CD14-positive monocyte (primary cell): ENCODE results near the gene CREBBP. TPM values are rescaled to one million over a fixed set of nuclear protein-coding genes. Genes with fewer than 3 reads are reported as not detected.
A peak's percentile ranks its signal among the peaks of the same experiment; 100 is the strongest.

Experiments
- DNase-seq, 3 donors: peaks; one replicate each; pipeline ENCODE4 v3.0.0-alpha.2; 2011 to 2022
- H2AFZ ChIP-seq: 2 replicates; pipeline ENCODE4 v1.6.0; 2012; ENCODE audit warnings: mild to moderate bottlenecking, low read depth, low read length, inconsistent platforms; ENCODE audit not compliant: insufficient read depth, poor library complexity, severe bottlenecking
- H3K27ac ChIP-seq, 2 donors: 1 replicate in 1 of 2; 2 replicates in 1 of 2; pipeline ENCODE4 v1.5.1; 2012 to 2013; ENCODE audit warnings: low read length in 2 of 2, control low read depth in 1 of 2, inconsistent platforms in 1 of 2, low read depth in 1 of 2, mild to moderate bottlenecking in 1 of 2
- H3K27me3 ChIP-seq, 2 donors: one replicate each; pipeline versions ENCODE4 v1.6.0 to v1.6.1; 2011 to 2013; ENCODE audit warnings: low read length in 2 of 2; ENCODE audit not compliant: control insufficient read depth in 2 of 2, insufficient read depth in 2 of 2
- H3K36me3 ChIP-seq, 2 donors: replicated peaks in 1 of 2; 1 replicate in 1 of 2; 2 replicates in 1 of 2; pipeline versions ENCODE4 v1.5.1 to v1.6.1; 2012 to 2013; ENCODE audit warnings: low read length in 2 of 2, control low read depth in 1 of 2, inconsistent platforms in 1 of 2, mild to moderate bottlenecking in 1 of 2; ENCODE audit not compliant: insufficient read depth in 2 of 2, control insufficient read depth in 1 of 2
- H3K4me1 ChIP-seq, 2 donors: 1 replicate in 1 of 2; 2 replicates in 1 of 2; pipeline versions ENCODE4 v1.5.1 to v1.6.1; 2012 to 2013; ENCODE audit warnings: low read length in 2 of 2, control low read depth in 1 of 2, inconsistent platforms in 1 of 2, mild to moderate bottlenecking in 1 of 2, moderate library complexity in 1 of 2; ENCODE audit not compliant: insufficient read depth in 2 of 2, control insufficient read depth in 1 of 2
- H3K4me2 ChIP-seq: replicated peaks from 2 replicates; pipeline ENCODE3; 2012; ENCODE audit warnings: low read length, moderate library complexity, mild to moderate bottlenecking; ENCODE audit not compliant: poor library complexity, severe bottlenecking; ENCODE audit errors: extremely low read depth
- H3K4me3 ChIP-seq, 3 experiments: fragments of 200-600 bp in 1 of 3; sonication (generic) in 1 of 3; replicated peaks in 1 of 3; 1 replicate in 2 of 3; 2 replicates in 1 of 3; pipeline ENCODE4 v1.5.1; 2011 to 2013; ENCODE audit warnings: low read length in 3 of 3, mild to moderate bottlenecking in 3 of 3, control low read depth in 2 of 3, low read depth in 2 of 3, inconsistent platforms in 1 of 3, moderate library complexity in 1 of 3
- H3K79me2 ChIP-seq: 2 replicates; pipeline ENCODE4 v1.6.0; 2012; ENCODE audit warnings: mild to moderate bottlenecking, control low read depth, inconsistent platforms, low read length, moderate library complexity; ENCODE audit not compliant: insufficient read depth
- H3K9ac ChIP-seq: 2 replicates; pipeline ENCODE4 v1.6.0; 2017; ENCODE audit warnings: low read length, mild to moderate bottlenecking; ENCODE audit not compliant: insufficient read depth, poor library complexity, severe bottlenecking
- H3K9me3 ChIP-seq, 2 donors: replicated peaks in 1 of 2; 1 replicate in 1 of 2; 2 replicates in 1 of 2; pipeline versions ENCODE4 v1.5.1 to v1.6.1; 2012 to 2013; ENCODE audit warnings: low read length in 2 of 2, control low read depth in 1 of 2; ENCODE audit not compliant: control insufficient read depth in 1 of 2, insufficient read depth in 1 of 2
- H4K20me1 ChIP-seq: 2 replicates; pipeline ENCODE4 v1.6.0; 2012; ENCODE audit warnings: mild to moderate bottlenecking, low read length, control low read depth, moderate library complexity; ENCODE audit not compliant: insufficient read depth
- H3K27ac Mint-ChIP-seq, 7 donors: one replicate each; pipeline ENCODE4 v1.8.0; 2020; ENCODE audit warnings: mild to moderate bottlenecking in 7 of 7, mixed read lengths in 7 of 7, moderate library complexity in 6 of 7, inconsistent platforms in 2 of 7
- H3K27me3 Mint-ChIP-seq, 3 donors: one replicate each; pipeline ENCODE4 v1.8.0; 2021 to 2022; ENCODE audit warnings: low read depth in 3 of 3, mild to moderate bottlenecking in 3 of 3, mixed read lengths in 3 of 3, moderate library complexity in 3 of 3, inconsistent platforms in 1 of 3
- H3K36me3 Mint-ChIP-seq, 2 donors: one replicate each; pipeline ENCODE4 v1.8.0; 2020; ENCODE audit warnings: mixed read lengths in 2 of 2, inconsistent platforms in 1 of 2, mild to moderate bottlenecking in 1 of 2
- H3K4me1 Mint-ChIP-seq: one replicate; pipeline ENCODE4 v1.8.0; 2020; ENCODE audit warnings: mild to moderate bottlenecking, mixed read lengths
- H3K4me3 Mint-ChIP-seq, 2 donors: one replicate each; pipeline ENCODE4 v1.8.0; 2020; ENCODE audit warnings: mild to moderate bottlenecking in 2 of 2, mixed read lengths in 2 of 2, moderate library complexity in 1 of 2
- H3K9me3 Mint-ChIP-seq, 7 donors: one replicate each; pipeline ENCODE4 v1.8.0; 2020 to 2022; ENCODE audit warnings: mixed read lengths in 7 of 7, mild to moderate bottlenecking in 6 of 7, moderate library complexity in 6 of 7, inconsistent platforms in 2 of 7
- CTCF ChIP-seq: fragments of 200-600 bp; IDR thresholded peaks from one replicate; pipeline ENCODE4 v1.8.0; 2022; ENCODE audit warnings: antibody characterized with exemption, mild to moderate bottlenecking
- WGBS: methylation state at CpG from one replicate; pipeline ENCODE4 v1.1.5; 2013; ENCODE audit warnings: missing lambda C conversion rate; ENCODE audit not compliant: insufficient coverage; 5-methylcytosine and 5-hydroxymethylcytosine counted together
- intact Hi-C, 2 donors: fragments of 100-400 bp; cut with micrococcal nuclease; formaldehyde crosslinking; loops; one replicate each; pipeline versions ENCODE4 v1.15.0 to v1.15.1; 2023
- polyA plus RNA-seq, 3 donors: library from polyadenylated mRNA; depleted of rRNA in 1 of 3; unstranded in 2 of 3; stranded (reverse) in 1 of 3; fragments of 300-500 nt in 2 of 3; fragments of >200 nt in 1 of 3; fragmentation: Illumina TruSeq in 2 of 3; gene quantifications; 1 replicate in 2 of 3; 2 replicates in 1 of 3; pipeline ENCODE4 v1.2.3, GENCODE V29; 2012 to 2021

The CREBBP gene
- polyA plus RNA-seq, 3 donors, result 2.1 to 26.9 (median 6.2) TPM

DNA sequence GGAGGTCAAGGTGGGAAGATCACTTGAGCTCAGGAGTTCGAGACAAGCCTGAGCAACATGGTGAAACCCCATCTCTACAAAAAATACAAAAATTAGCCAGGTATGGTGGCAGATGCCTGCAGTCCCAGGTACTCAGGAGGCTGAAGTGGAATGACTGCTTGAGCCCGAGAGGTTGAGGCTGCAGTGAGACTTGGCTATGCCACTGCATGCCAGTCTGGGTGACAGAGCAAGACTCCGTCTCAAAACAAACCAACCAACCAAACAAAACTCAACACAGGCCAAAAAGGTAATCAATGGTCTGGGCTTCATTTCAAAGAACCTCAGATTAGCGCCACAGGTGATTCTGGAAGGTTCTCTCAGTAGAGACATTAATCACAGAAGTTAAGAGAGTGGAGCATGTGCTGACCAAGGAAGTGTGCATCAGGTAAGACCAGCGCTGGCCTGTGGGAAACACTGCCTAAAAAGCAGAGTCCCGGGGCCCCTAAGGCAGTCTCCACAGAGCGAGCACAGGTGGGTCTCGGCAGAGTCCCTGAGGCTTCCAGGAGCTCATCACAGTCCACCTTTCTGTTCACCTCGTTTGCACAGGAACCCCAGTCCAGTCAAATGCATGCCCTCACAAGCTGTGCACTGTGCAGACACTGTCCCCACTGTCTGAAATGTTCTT is 91.7 kb downstream of the CREBBP start:
- TF ChIP-seq CTCF, result no peak
- H3K4me1 ChIP-seq, result no peaks in the 10 kb centered on the region
- intact Hi-C loops, result no loop called here

GRCh38 chr16:3787924-3788661 is 92.4 kb downstream of the CREBBP start:
- Histone ChIP-seq H4K20me1 (peaks cover 100% of the 10 kb centered on the region), H3K9ac (no peak overlapping the region), H3K4me1 (no peaks in the 10 kb centered on the region), H2AFZ (no peak overlapping the region), H3K9me3 (no peaks in the 10 kb centered on the region), H3K79me2 (peaks cover 69% of the 10 kb centered on the region), H3K36me3 (peaks cover 68 to 98% of the 10 kb centered on the region in 2 donors), H3K27ac (no peak overlapping the region), H3K27me3 (no peaks in the 10 kb centered on the region), H3K4me3 (no peak overlapping the region), H3K4me2 (no peak overlapping the region)
- H3K27ac Mint-ChIP-seq, result no peak overlapping the region
- H3K4me3 Mint-ChIP-seq, result no peak overlapping the region
- intact Hi-C loops, result no loop called here
- no peaks in the 10 kb centered on the region for H3K9me3 Mint-ChIP-seq
- H3K4me1 Mint-ChIP-seq, result peaks cover 6% of the 10 kb centered on the region
- 98% methylated on average over 7 of the region's 10 CpGs for whole genome bisulfite sequencing
- peaks cover 81 to 95% of the 10 kb centered on the region in 2 donors for H3K36me3 Mint-ChIP-seq
- H3K27me3 Mint-ChIP-seq, result peaks cover 0 to 4% (median 1%) of the 10 kb centered on the region in 3 donors
- no peak for TF ChIP-seq CTCF
- no peak for DNase-seq

More for the DNA sequence above, 91.7 kb downstream of the CREBBP start:
- H3K79me2 ChIP-seq, result peaks cover 70% of the 10 kb centered on the region
- no peak overlapping the region for H3K9ac ChIP-seq
- peaks cover 6% of the 10 kb centered on the region for H3K4me1 Mint-ChIP-seq
- peak overlapping the region in 1 of 7 donors; percentile 13 for H3K27ac Mint-ChIP-seq
- no peak overlapping the region for H3K27ac ChIP-seq
- H2AFZ ChIP-seq, result no peak overlapping the region
- no peaks in the 10 kb centered on the region for H3K27me3 ChIP-seq
- H3K4me3 Mint-ChIP-seq, result no peak overlapping the region
- no peak for DNase-seq
- H4K20me1 ChIP-seq, result peaks cover 100% of the 10 kb centered on the region
- H3K4me2 ChIP-seq, result no peak overlapping the region
- WGBS, result 96% methylated on average over 6 of the region's 9 CpGs
- H3K4me3 ChIP-seq, result no peak overlapping the region
- H3K9me3 ChIP-seq, result no peaks in the 10 kb centered on the region
- H3K36me3 Mint-ChIP-seq, result peaks cover 80 to 92% of the 10 kb centered on the region in 2 donors
- H3K27me3 Mint-ChIP-seq, result peaks cover 0 to 4% (median 1%) of the 10 kb centered on the region in 3 donors
- H3K36me3 ChIP-seq, result peaks cover 68 to 98% of the 10 kb centered on the region in 2 donors
- H3K9me3 Mint-ChIP-seq, result no peaks in the 10 kb centered on the region
